ENCODE results near the gene DDIT4. TPM values are rescaled to one million over a fixed set of nuclear protein-coding genes. Genes with fewer than 3 reads are reported as not detected.

Gene DDIT4
- total and polyA plus RNA-seq, 9 of the 15 experiments (the other 6 are each of a cell fraction or from before 2014, with no cell fraction given) = 8.2 to 675 (median 159) TPM

DNA sequence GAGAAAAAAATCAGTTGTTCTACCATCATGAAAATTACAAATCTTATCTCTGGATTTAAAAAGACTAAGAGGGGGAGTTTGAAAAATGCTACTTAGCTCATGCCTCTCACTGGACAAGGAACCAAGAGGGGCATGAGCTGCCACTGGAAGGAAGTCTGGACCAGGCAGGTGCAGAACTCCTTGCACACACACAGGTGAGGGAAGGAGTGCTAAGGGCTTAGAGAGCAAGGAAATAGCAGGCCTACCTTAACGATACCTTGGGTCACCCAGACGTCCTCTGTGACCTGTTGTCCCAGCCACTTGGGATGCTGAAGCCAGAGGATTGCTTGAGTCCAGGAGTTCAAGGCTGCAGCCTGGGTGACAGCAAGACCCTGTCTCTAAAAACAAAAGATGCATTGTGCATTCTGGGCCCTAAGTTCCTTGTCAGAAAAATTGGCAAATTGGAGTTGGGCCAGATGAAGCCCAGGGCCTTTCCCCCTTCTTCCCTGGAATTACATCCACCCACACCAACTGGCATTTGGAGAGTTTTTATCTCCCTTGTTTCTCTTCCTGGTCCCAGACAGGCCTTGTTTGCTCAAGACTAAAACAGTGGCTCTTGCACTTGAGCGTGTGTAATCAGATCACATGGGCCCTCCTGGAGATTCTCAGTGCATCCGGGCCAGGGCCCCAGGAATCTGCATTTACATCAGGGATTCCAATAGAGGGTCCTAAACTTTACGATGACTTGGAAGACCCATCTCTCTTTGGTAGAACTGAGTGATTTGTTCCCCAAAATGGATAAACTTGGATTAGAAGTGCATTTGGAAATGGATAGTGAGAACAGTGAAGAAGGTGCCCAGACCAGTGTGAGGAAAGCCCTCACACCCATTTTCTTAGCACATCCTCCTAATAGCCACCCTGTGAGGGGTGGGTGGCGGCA is 3.0 kb downstream of the DDIT4 start (continued):
- TF ChIP-seq, protein P1, sequence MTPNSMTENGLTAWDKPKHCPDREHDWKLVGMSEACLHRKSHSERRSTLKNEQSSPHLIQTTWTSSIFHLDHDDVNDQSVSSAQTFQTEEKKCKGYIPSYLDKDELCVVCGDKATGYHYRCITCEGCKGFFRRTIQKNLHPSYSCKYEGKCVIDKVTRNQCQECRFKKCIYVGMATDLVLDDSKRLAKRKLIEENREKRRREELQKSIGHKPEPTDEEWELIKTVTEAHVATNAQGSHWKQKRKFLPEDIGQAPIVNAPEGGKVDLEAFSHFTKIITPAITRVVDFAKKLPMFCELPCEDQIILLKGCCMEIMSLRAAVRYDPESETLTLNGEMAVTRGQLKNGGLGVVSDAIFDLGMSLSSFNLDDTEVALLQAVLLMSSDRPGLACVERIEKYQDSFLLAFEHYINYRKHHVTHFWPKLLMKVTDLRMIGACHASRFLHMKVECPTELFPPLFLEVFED (CRISPR knock-in tag; conservative IDR thresholded peaks at IDR 0.05) = peak; percentile 97
- TF ChIP-seq ELF1 (tag; IDR thresholded peaks at IDR 0.05) = no peak
- no peak for TF ChIP-seq RBFOX2 (IDR thresholded peaks at IDR 0.05; ENCODE audit: low read depth, low read length)
- no peak for TF ChIP-seq SOX6 (IDR thresholded peaks at IDR 0.05)
- TF ChIP-seq FOXA3 (CRISPR knock-in tag; conservative IDR thresholded peaks at IDR 0.05 in 1 of 2, IDR thresholded peaks at IDR 0.05 in 1 of 2) = peak; percentile 96 to 97
- TF ChIP-seq, protein P2, sequence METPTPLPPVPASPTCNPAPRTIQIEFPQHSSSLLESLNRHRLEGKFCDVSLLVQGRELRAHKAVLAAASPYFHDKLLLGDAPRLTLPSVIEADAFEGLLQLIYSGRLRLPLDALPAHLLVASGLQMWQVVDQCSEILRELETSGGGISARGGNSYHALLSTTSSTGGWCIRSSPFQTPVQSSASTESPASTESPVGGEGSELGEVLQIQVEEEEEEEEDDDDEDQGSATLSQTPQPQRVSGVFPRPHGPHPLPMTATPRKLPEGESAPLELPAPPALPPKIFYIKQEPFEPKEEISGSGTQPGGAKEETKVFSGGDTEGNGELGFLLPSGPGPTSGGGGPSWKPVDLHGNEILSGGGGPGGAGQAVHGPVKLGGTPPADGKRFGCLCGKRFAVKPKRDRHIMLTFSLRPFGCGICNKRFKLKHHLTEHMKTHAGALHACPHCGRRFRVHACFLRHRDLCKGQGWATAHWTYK (CRISPR knock-in tag; IDR thresholded peaks at IDR 0.05) = peak; percentile 87
- TF ChIP-seq ZNF232 (CRISPR knock-in tag; IDR thresholded peaks at IDR 0.05) = no peak
- TF ChIP-seq, protein P3, sequence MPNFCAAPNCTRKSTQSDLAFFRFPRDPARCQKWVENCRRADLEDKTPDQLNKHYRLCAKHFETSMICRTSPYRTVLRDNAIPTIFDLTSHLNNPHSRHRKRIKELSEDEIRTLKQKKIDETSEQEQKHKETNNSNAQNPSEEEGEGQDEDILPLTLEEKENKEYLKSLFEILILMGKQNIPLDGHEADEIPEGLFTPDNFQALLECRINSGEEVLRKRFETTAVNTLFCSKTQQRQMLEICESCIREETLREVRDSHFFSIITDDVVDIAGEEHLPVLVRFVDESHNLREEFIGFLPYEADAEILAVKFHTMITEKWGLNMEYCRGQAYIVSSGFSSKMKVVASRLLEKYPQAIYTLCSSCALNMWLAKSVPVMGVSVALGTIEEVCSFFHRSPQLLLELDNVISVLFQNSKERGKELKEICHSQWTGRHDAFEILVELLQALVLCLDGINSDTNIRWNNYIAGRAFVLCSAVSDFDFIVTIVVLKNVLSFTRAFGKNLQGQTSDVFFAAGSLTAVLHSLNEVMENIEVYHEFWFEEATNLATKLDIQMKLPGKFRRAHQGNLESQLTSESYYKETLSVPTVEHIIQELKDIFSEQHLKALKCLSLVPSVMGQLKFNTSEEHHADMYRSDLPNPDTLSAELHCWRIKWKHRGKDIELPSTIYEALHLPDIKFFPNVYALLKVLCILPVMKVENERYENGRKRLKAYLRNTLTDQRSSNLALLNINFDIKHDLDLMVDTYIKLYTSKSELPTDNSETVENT (CRISPR knock-in tag; IDR thresholded peaks at IDR 0.05) = peak; percentile 15; the same call in 1 of the 2 replicates
- TF ChIP-seq NCOA6 (IDR thresholded peaks at IDR 0.05) = no peak
- TF ChIP-seq GATAD2B (IDR thresholded peaks at IDR 0.05; ENCODE audit: borderline replicate concordance) = no peak
- TF ChIP-seq ZNF23 (CRISPR knock-in tag; IDR thresholded peaks at IDR 0.05) = peak; percentile 83
- TF ChIP-seq SIN3A (IDR thresholded peaks at IDR 0.05; ENCODE audit: borderline replicate concordance in 2 of 2, control insufficient read depth in 1 of 2, low read depth in 2 of 2, low read length in 2 of 2) = peak in 1 of 2 experiments; percentile 44; a peak in 1 of 4 replicates
- no peak for TF ChIP-seq ZNF146 (CRISPR knock-in tag; IDR thresholded peaks at IDR 0.05; ENCODE audit: unreplicated experiment)
- peak; percentile 67 to 83 for TF ChIP-seq MAZ (CRISPR knock-in tag; conservative IDR thresholded peaks at IDR 0.05 in 1 of 2, IDR thresholded peaks at IDR 0.05 in 1 of 2)
- TF ChIP-seq ZNF121 (CRISPR knock-in tag; conservative IDR thresholded peaks at IDR 0.05) = no peak
- no peak for TF ChIP-seq CBX2 (IDR thresholded peaks at IDR 0.05; ENCODE audit: insufficient read depth, low read length, poor library complexity, severe bottlenecking)
